Neural cell (in vitro differentiated cells): ENCODE measurements around the gene SAMD4B.

ENCODE experiments used
- CTCF ChIP-seq: fragments of 450-650 bp; IDR thresholded peaks from 2 replicates; pipeline ENCODE4 v1.5.1; 2014; ENCODE audit warnings: antibody characterized with exemption, mild to moderate bottlenecking, moderate library complexity; ENCODE audit not compliant: poor library complexity, severe bottlenecking
- EP300 ChIP-seq: fragments of 450-650 bp; conservative IDR thresholded peaks from 2 replicates; pipeline ENCODE4 v1.6.1; 2014; ENCODE audit warnings: antibody characterized with exemption, mild to moderate bottlenecking, moderate library complexity; ENCODE audit not compliant: poor library complexity, severe bottlenecking
- EZH2 ChIP-seq: fragments of 200-600, 300-800 bp; shearing (Covaris generic), sonication (generic); IDR thresholded peaks from 2 replicates; pipeline ENCODE4 v1.6.1; 2014; ENCODE audit warnings: antibody characterized with exemption, low read length, borderline replicate concordance, mild to moderate bottlenecking; ENCODE audit not compliant: insufficient read depth, poor library complexity, severe bottlenecking
- MXI1 ChIP-seq: fragments of 450-650 bp; conservative IDR thresholded peaks from 2 replicates; pipeline ENCODE4 v1.6.1; 2014; ENCODE audit warnings: antibody characterized with exemption, mild to moderate bottlenecking; ENCODE audit not compliant: poor library complexity, severe bottlenecking
- POLR2AphosphoS5 ChIP-seq: IDR thresholded peaks from 2 replicates; pipeline ENCODE4 v1.6.1; 2012
- RAD21 ChIP-seq: fragments of 450-650 bp; conservative IDR thresholded peaks from 2 replicates; pipeline ENCODE4 v1.6.1; 2014; ENCODE audit warnings: antibody characterized with exemption, mild to moderate bottlenecking, moderate library complexity
- REST ChIP-seq: IDR thresholded peaks from 2 replicates; pipeline ENCODE4 v1.6.1; 2012; ENCODE audit warnings: borderline replicate concordance
- SMC3 ChIP-seq: fragments of 450-650 bp; conservative IDR thresholded peaks from 2 replicates; pipeline ENCODE4 v1.6.1; 2014; ENCODE audit warnings: antibody characterized with exemption, mild to moderate bottlenecking, moderate library complexity; ENCODE audit not compliant: poor library complexity

GRCh38 chr19:39388657-39389056 lies 46.4 kb downstream of the SAMD4B start:
- TF ChIP-seq CTCF = no peak
- TF ChIP-seq MXI1 = no peak
- TF ChIP-seq EZH2 = no peak
- TF ChIP-seq RAD21 = no peak
- no peak for TF ChIP-seq POLR2AphosphoS5
- TF ChIP-seq EP300 = no peak
- no peak for TF ChIP-seq SMC3
- TF ChIP-seq REST = no peak
